ENCODE measurements around the gene RPN1. TPM values are rescaled to one million over a fixed set of nuclear protein-coding genes. Genes with fewer than 3 reads are reported as not detected.

RPN1 gene
- total RNA-seq, 1 donor from 2014 or later: 213 TPM

- Mint-ChIP-seq H3K4me1 (ENCODE audit: low read depth) (peaks cover 17% of the 10 kb centered on the region), H3K27ac (ENCODE audit: unreplicated experiment) (peak overlapping the region; percentile 82), H3K4me3 (ENCODE audit: unreplicated experiment) (no peak overlapping the region), H3K36me3 (ENCODE audit: low read depth) (peaks cover 43% of the 10 kb centered on the region), H3K27me3 (ENCODE audit: low read depth) (no peaks in the 10 kb centered on the region), H3K9me3 (ENCODE audit: low read depth) (no peaks in the 10 kb centered on the region)
- no peak for TF ChIP-seq CTCF (IDR thresholded peaks at IDR 0.05)
- DNase-seq (ENCODE audit: low spot score): peak; percentile 64
Observed at GRCh38 chr3:128624526-128625138, 26.0 kb downstream of the RPN1 start.

- peak; percentile 40 for DNase-seq (ENCODE audit: low spot score)
- H3K4me3 Mint-ChIP-seq (ENCODE audit: unreplicated experiment): no peak overlapping the region
- peaks cover 49% of the 10 kb centered on the region for H3K36me3 Mint-ChIP-seq (ENCODE audit: low read depth)
- no peaks in the 10 kb centered on the region for H3K27me3 Mint-ChIP-seq (ENCODE audit: low read depth)
- peak overlapping the region; percentile 41 for H3K27ac Mint-ChIP-seq (ENCODE audit: unreplicated experiment)
- no peak for TF ChIP-seq CTCF (IDR thresholded peaks at IDR 0.05)
- peaks cover 25% of the 10 kb centered on the region for H3K4me1 Mint-ChIP-seq (ENCODE audit: low read depth)
- H3K9me3 Mint-ChIP-seq (ENCODE audit: low read depth): no peaks in the 10 kb centered on the region
Observed at GRCh38 chr3:128623762-128624176, 26.8 kb downstream of the RPN1 start.

- H3K4me3 Mint-ChIP-seq (ENCODE audit: unreplicated experiment): no peak overlapping the region
- no peaks in the 10 kb centered on the region for H3K9me3 Mint-ChIP-seq (ENCODE audit: low read depth)
- no peaks in the 10 kb centered on the region for H3K27me3 Mint-ChIP-seq (ENCODE audit: low read depth)
- TF ChIP-seq CTCF (IDR thresholded peaks at IDR 0.05): no peak
- H3K36me3 Mint-ChIP-seq (ENCODE audit: low read depth): peaks cover 45% of the 10 kb centered on the region
- H3K27ac Mint-ChIP-seq (ENCODE audit: unreplicated experiment): no peak overlapping the region
- H3K4me1 Mint-ChIP-seq (ENCODE audit: low read depth): peaks cover 35% of the 10 kb centered on the region
- DNase-seq (ENCODE audit: low spot score): no peak
Observed at GRCh38 chr3:128621931-128622330, 28.7 kb downstream of the RPN1 start.

GRCh38 chr3:128621234-128621633, 29.4 kb downstream of the RPN1 start:
- H3K27ac Mint-ChIP-seq (ENCODE audit: unreplicated experiment): no peak overlapping the region
- H3K36me3 Mint-ChIP-seq (ENCODE audit: low read depth): peaks cover 38% of the 10 kb centered on the region
- TF ChIP-seq CTCF (IDR thresholded peaks at IDR 0.05): no peak
- no peak for DNase-seq (ENCODE audit: low spot score)
- no peaks in the 10 kb centered on the region for H3K27me3 Mint-ChIP-seq (ENCODE audit: low read depth)
- H3K9me3 Mint-ChIP-seq (ENCODE audit: low read depth): no peaks in the 10 kb centered on the region
- H3K4me3 Mint-ChIP-seq (ENCODE audit: unreplicated experiment): no peak overlapping the region
- H3K4me1 Mint-ChIP-seq (ENCODE audit: low read depth): peaks cover 35% of the 10 kb centered on the region

GRCh38 chr3:128620268-128620691, 30.3 kb downstream of the RPN1 start:
- H3K4me1 Mint-ChIP-seq (ENCODE audit: low read depth): peaks cover 35% of the 10 kb centered on the region

More at GRCh38 chr3:128620268-128620691, 30.3 kb downstream of the RPN1 start:
- H3K27me3 Mint-ChIP-seq (ENCODE audit: low read depth): no peaks in the 10 kb centered on the region
- peaks cover 33% of the 10 kb centered on the region for H3K36me3 Mint-ChIP-seq (ENCODE audit: low read depth)
- H3K9me3 Mint-ChIP-seq (ENCODE audit: low read depth): no peaks in the 10 kb centered on the region
- no peak for DNase-seq (ENCODE audit: low spot score)
- peak; percentile 17 for TF ChIP-seq CTCF (IDR thresholded peaks at IDR 0.05)
- H3K27ac Mint-ChIP-seq (ENCODE audit: unreplicated experiment): no peak overlapping the region
- H3K4me3 Mint-ChIP-seq (ENCODE audit: unreplicated experiment): no peak overlapping the region
